Stimulated activated CD8-positive, alpha-beta memory T cell treated with anti-CD3 and anti-CD28 coated beads, Interleukin-4, amount 100 ng/mL, for 48 hours (primary cell): ENCODE results near the gene MTHFD2L.
A peak's percentile ranks its signal among the peaks of the same experiment; 100 is the strongest.
"Not testable (repeated sequence)": the region's sequence is repeated elsewhere in the genome, so short reads cannot be mapped to it uniquely, and the experiment has no call there.

Experiments used
- DNase-seq: peaks from one replicate; pipeline ENCODE4 v3.0.0-alpha.2; 2020

Gene MTHFD2L

DNA sequence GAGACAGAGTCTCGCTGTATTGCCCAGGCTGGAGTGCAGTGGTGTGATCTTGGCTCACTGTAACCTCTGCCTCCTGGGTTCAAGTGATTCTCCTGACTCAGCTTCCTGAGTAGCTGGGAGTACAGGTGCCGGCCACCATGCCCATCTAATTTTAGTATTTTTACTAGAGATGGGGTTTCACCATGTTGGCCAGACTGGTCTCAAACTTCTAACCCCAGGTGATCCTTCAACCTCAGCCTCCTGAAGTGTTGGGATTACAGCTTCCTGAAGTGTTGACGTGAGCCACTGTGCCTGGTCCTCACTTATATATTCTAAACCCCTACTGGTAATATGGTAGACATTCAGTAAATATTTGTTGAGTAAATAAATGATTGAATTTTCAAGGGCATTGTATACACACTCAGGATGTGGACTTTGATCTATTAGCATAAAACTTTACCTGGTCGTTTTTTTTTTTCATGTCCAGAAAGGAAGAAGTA is 33.0 kb downstream of the MTHFD2L start:
- no peak for DNase-seq

DNA sequence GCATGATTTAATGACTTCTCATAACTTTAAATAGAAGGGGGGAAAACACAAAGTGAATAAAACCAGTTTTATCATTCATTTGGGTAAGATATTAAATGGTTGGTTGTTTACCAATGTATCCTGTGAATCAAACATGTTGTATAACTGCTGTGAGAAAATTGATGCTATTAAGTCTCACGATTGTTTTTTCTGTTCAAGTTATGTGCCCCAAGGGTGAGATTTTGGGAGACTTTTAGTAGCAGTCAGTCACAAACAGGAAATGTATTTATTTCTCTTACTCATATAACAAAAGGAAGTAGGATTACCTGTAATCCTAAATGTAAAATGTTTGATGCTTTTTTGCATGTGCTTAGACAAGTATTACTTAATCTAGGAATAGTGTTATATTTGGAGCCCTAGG is 39.2 kb downstream of the MTHFD2L start:
- no peak for DNase-seq

DNA sequence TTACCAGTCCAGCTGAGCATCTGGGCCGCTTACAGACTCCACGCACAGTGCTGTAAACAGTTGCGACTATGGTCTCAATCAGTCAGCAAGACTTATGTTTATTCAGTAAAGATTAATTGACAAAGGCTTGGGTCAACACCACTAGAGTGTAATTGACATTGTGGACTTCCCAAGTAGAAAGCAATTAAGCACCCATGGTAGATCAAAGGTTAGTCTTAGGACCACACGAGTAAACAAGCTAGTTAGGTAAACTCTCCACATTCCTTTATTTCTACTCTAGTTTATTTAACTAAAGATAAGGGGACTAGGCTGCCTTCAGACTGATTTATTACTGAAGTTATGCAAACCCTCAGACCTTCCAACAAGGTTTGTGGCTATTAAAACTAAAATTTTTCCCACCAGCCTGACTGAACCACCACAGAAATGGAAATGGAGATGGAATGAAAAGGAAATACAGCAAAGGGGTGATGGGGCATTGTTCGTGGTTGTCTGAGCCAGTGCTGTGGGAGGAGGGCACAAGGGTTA is 44.2 kb downstream of the MTHFD2L start:
- DNase-seq, result no peak

DNA sequence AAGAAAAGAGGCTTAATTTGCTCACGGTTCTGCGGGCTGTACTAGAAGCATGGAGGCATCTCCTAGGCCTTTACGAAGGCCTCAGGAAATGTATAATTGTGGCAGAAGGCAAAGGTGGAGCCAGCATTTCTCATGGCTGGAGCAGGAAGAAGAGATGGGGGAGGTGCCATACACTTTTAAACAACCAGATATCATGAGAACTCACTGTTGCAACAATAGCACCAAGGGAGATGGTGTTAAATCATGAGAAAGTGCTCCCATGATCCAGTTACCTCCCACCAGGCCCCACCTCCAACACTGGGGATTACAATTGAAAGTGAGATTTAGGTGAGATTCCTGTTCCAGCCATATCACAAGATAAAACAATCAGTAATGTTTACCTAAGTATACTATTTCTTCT is 45.5 kb downstream of the MTHFD2L start:
- no peak for DNase-seq

GRCh38 chr4:74205046-74205445 is 47.1 kb downstream of the MTHFD2L start:
- DNase-seq, result no peak

DNA sequence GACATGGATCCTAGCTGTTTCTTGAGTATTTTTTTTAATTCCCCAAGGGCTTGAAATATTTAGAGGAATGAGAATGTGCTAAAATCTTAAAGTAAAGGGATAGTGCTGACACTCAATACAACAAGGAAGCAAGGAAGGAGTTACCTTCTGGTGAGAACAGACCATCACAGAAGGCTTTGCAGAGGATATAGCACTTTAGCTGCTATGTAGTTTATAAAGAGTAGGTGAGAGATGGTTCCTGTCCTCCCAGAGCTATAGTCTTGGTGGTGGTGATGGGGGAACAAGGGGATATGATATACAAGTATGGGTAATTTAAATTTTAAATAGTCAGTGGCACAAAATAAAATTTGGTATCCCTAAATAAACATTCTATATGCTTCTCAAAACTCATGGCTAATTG is 47.6 kb downstream of the MTHFD2L start:
- DNase-seq, result no peak

DNA sequence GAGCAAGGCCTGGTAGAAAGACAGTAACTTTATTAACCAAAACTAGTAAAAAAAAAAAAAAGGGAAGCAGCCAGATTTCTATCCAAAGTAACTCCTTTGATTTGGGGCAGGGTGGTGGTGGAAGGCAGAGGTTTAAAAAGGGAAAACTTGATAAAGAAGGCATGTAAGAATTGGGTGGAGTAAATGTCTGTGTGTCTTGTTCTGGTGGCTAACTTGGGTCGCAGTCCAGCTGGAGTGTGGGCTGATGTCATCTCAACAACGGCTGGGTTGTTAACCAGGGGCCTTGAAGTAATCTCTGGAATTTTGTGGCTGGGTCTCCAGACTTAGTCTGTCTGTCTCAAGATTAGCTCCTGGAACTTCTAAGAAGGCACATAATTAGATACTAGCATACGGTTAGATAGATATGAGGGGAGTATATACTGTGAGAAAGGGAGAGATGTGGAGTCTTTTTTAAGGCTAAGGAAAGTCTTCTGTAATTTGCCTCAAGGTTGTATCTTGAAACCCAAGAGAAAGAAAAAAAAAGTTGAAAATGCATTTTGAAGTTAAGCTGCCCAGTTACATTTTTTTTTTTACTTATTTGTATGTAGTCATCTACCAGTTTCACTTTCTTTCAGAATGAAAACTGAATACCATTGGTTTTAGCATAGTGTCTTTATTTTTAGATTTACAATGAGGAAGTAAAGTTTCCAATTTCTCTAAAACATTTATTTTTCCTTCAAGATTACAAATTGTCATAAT is 48.3 kb downstream of the MTHFD2L start:
- DNase-seq, result no peak

DNA sequence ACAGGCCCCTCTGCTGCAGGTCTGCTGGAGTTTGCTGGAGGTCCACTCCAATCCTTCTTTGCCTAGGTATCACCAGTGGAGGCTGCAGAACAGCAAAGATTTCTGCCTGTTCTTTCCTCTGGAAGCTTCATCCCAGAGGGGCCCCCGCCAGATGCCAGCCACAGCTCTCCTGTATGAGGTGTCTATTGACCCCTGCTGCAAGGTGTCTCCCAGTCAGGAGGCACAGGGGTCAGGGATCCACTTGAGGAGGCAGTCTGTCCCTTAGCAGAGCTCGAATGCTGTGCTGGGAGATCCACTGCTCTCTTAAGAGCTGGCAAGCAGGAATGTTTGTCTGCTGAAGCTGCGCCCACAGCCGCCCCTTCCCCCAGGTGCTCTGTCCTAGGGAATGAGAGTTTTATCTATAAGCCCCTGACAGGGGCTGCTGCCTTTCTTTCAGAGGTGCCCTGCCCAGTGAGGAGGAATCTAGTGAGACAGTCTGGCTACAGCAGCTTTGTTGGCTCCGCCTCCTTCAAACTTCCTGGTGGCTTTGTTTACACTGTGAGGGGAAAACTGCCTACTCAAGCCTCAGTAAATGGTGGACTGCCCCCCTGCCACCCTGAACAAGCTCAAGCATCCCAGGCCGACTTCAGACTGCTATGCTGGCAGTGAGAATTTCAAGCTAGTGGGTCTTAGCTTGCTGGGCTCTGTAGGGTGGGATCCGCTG is 56.7 kb downstream of the MTHFD2L start:
- not testable (repeated sequence) for DNase-seq

DNA sequence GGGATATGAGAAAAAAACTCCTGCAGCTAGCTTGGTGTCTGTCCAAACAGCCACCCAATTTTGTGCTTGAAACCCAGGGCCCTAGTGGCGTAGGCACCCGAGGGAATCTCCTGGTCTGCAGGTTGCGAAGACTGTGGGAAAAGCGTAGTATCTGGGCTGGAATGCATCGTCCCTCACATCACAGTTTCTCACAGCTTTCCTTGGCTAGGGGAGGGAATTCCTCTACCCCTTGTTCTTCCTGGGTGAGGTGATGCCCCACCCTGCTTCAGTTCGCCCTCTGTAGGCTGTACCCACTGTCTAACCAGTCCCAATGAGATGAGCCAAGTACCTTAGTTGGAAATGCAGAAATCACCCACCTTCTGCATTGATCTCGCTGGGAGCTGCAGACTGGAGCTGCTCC is 57.3 kb downstream of the MTHFD2L start:
- DNase-seq, result not testable (repeated sequence)

- no peak for DNase-seq
Measured at GRCh38 chr4:74217365-74217764, 59.4 kb downstream of the MTHFD2L start.

DNA sequence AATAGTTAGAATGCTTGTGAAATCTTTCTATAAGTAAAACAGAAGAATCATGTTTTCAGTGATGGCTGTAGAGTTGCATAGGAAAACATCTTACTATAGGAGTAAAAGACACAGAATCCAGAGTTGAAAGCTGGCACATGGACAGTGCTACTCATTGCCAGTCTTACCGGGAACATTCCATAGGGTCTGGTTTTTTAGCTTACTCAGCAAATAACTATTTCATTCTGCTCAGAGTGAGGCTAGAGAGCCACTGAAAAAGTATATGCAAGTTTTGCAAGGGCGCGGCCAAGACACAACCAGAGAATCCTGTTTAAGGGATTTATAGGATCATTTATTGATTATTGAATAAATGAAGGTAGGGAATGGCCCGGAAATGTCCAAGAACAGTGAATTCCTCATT is 60.3 kb downstream of the MTHFD2L start:
- DNase-seq, result no peak

GRCh38 chr4:74219240-74219639 is 61.3 kb downstream of the MTHFD2L start:
- no peak for DNase-seq

GRCh38 chr4:74223098-74223497 is 65.2 kb downstream of the MTHFD2L start:
- DNase-seq, result no peak

GRCh38 chr4:74223801-74224200 is 65.9 kb downstream of the MTHFD2L start:
- DNase-seq, result no peak

GRCh38 chr4:74228691-74229640 is 71.0 kb downstream of the MTHFD2L start:
- DNase-seq, result peak; percentile 86

GRCh38 chr4:74230902-74231499 is 73.1 kb downstream of the MTHFD2L start:
- no peak for DNase-seq

DNA sequence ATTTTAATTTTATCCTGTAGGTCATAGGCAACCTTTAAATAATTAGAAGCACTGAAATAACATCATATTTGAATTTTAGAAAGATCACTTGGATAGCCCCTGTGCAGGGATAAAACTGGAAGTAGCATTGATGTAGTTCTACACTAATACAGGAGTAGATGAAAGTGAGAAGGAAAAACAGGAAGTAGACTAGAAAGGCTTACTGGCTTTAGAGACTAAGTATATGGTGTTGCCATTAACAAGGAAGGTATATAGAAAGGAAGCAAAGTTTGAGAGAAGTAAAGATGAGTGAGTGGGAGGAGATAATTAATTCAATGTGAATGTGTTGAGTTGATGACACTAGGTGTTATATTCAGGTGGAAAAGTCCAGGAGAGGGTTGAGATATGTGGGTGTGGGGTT is 77.2 kb downstream of the MTHFD2L start:
- no peak for DNase-seq

- DNase-seq, result no peak
Measured at GRCh38 chr4:74237425-74237966, 79.6 kb downstream of the MTHFD2L start.

GRCh38 chr4:74244049-74244448 is 86.1 kb downstream of the MTHFD2L start:
- DNase-seq, result no peak

GRCh38 chr4:74252933-74253332 is 95.0 kb downstream of the MTHFD2L start:
- DNase-seq, result no peak

GRCh38 chr4:74254386-74254785 is 96.5 kb downstream of the MTHFD2L start:
- DNase-seq, result no peak

DNA sequence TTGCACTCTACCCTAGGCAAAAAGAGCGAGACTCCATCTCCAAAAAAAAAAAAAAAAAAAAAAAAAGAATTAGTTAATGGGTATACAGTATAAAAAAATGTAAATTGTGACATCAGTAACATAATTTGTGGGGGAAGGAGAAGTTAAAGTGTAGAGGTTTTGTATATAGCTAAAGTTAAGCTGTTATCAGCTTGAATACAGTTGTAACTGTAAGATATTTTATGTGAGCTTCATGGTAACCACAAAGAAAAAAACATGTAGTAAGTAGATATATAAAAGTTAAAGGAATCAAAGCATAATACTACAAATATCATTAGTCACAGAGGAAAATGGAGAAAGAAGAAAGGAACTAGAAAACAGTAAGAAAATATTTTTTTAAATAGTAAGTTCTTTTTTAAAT is 97.2 kb downstream of the MTHFD2L start:
- DNase-seq, result no peak
